Left ventricle myocardium inferior (tissue), 1 donor: ENCODE results near the gene CCDC74B. TPM values are rescaled to one million over a fixed set of nuclear protein-coding genes. Genes with fewer than 3 reads are reported as not detected.
A peak's percentile ranks its signal among the peaks of the same experiment; 100 is the strongest.
"Not testable (repeated sequence)": the region's sequence is repeated elsewhere in the genome, so short reads cannot be mapped to it uniquely, and the experiment has no call there.

Experiments used
- DNase-seq: peaks from one replicate; pipeline ENCODE4 v3.0.0-alpha.2; 2020
- H3K27ac ChIP-seq: fragments of 200-600 bp; replicated peaks from 2 replicates; pipeline ENCODE4 v1.8.0; 2021
- H3K27me3 ChIP-seq: fragments of 200-600 bp; 2 replicates; pipeline ENCODE4 v1.8.0; 2021; ENCODE audit warnings: low read depth
- H3K36me3 ChIP-seq: fragments of 200-600 bp; 2 replicates; pipeline ENCODE4 v1.8.0; 2021
- H3K4me1 ChIP-seq: fragments of 200-600 bp; 2 replicates; pipeline ENCODE4 v1.8.0; 2021
- H3K4me3 ChIP-seq: fragments of 200-600 bp; 2 replicates; pipeline ENCODE4 v1.8.0; 2021; ENCODE audit warnings: mild to moderate bottlenecking, moderate library complexity
- H3K9me3 ChIP-seq: fragments of 200-600 bp; replicated peaks from 2 replicates; pipeline ENCODE4 v1.8.0; 2021
- CTCF ChIP-seq: fragments of 200-600 bp; IDR thresholded peaks from 2 replicates; pipeline ENCODE4 v1.8.0; 2021; ENCODE audit warnings: antibody characterized with exemption, mild to moderate bottlenecking, borderline replicate concordance
- intact Hi-C: fragments of 100-400 bp; cut with micrococcal nuclease; formaldehyde crosslinking; loops from one replicate; pipeline ENCODE4 v1.11.0; 2022
- long read RNA-seq: library from polyadenylated mRNA; unstranded; transcript quantifications from one replicate; pipeline ENCODE4 v2.0.0, GENCODE V29; 2021
- total RNA-seq: library from RNA; stranded (reverse); fragmentation: NEBNext Ultra II Directional; extraction: Animal tissue kit (Norgen Biotek cat#: 25700); gene quantifications from one replicate; pipeline ENCODE4 v1.2.1, GENCODE V29; 2021
- donor health status: DM: no; HTN: yes; CAD: no; lungs with severe emphysema.

Gene CCDC74B
- 0.44 TPM for total RNA-seq
- long read RNA-seq = 0 reads

GRCh38 chr2:130145006-130145414 is at the start of gene CCDC74B:
Gene CCDC74B (minus strand): TSS chr2:130145112. CDS start chr2:130144996, 116 bp downstream.
- H3K4me1 ChIP-seq, H3K27ac ChIP-seq, H3K36me3 ChIP-seq, intact Hi-C loops, H3K9me3 ChIP-seq: not testable (repeated sequence)
- H3K27me3 ChIP-seq = peaks cover 26% of the 10 kb centered on the region
- DNase-seq = peak; percentile 40
- peak within 1 kb of the TSS; percentile 60 for H3K4me3 ChIP-seq

- H3K4me1 ChIP-seq, intact Hi-C loops, H3K9me3 ChIP-seq, DNase-seq, H3K27ac ChIP-seq, H3K27me3 ChIP-seq, H3K36me3 ChIP-seq: not testable (repeated sequence)
- H3K4me3 ChIP-seq = peak overlapping the region; percentile 57
These were observed 48.9 kb upstream of the CCDC74B start for GRCh38 chr2:130193824-130194223.

- peak overlapping the region; percentile 57 for H3K4me3 ChIP-seq
- H3K36me3 ChIP-seq, intact Hi-C loops, H3K4me1 ChIP-seq, DNase-seq, H3K27me3 ChIP-seq, H3K27ac ChIP-seq, H3K9me3 ChIP-seq: not testable (repeated sequence)
These were observed 47.5 kb upstream of the CCDC74B start for GRCh38 chr2:130192451-130192850.

GRCh38 chr2:130191319-130191718 is 46.4 kb upstream of the CCDC74B start:
- intact Hi-C loops, H3K4me1 ChIP-seq, H3K9me3 ChIP-seq, H3K27me3 ChIP-seq, H3K4me3 ChIP-seq, DNase-seq, H3K27ac ChIP-seq, H3K36me3 ChIP-seq: not testable (repeated sequence)

GRCh38 chr2:130190237-130190636 is 45.3 kb upstream of the CCDC74B start:
- Histone ChIP-seq H3K4me1 (peaks cover 5% of the 10 kb centered on the region), H3K27me3 (no peaks in the 10 kb centered on the region), H3K9me3 (no peaks in the 10 kb centered on the region), H3K27ac (no peak overlapping the region), H3K4me3 (no peak overlapping the region), H3K36me3 (peaks cover 10% of the 10 kb centered on the region)
- DNase-seq = no peak
- TF ChIP-seq CTCF = no peak
- intact Hi-C loops = no loop called here

- H3K27me3 ChIP-seq, DNase-seq, H3K9me3 ChIP-seq, H3K4me3 ChIP-seq, H3K36me3 ChIP-seq, intact Hi-C loops, H3K27ac ChIP-seq: not testable (repeated sequence)
- H3K4me1 ChIP-seq = peaks cover 12% of the 10 kb centered on the region
These were observed 44.0 kb upstream of the CCDC74B start for GRCh38 chr2:130188958-130189357.

- not testable (repeated sequence) for H3K27ac ChIP-seq, H3K9me3 ChIP-seq, DNase-seq
These were observed 43.2 kb upstream of the CCDC74B start for GRCh38 chr2:130187859-130188792.

GRCh38 chr2:130187268-130187667 is 42.4 kb upstream of the CCDC74B start:
- no peaks in the 10 kb centered on the region for H3K9me3 ChIP-seq
- H3K4me1 ChIP-seq = peaks cover 25% of the 10 kb centered on the region
- DNase-seq = no peak
- H3K4me3 ChIP-seq = no peak overlapping the region
- no peaks in the 10 kb centered on the region for H3K27me3 ChIP-seq
- no peak for TF ChIP-seq CTCF
- no peak overlapping the region for H3K27ac ChIP-seq
- intact Hi-C loops = no loop called here
- peaks cover 10% of the 10 kb centered on the region for H3K36me3 ChIP-seq

More at GRCh38 chr2:130187859-130188792, 43.2 kb upstream of the CCDC74B start:
- H3K4me1 ChIP-seq = peaks cover 20% of the 10 kb centered on the region
- H3K27me3 ChIP-seq, H3K4me3 ChIP-seq, intact Hi-C loops, H3K36me3 ChIP-seq: not testable (repeated sequence)
